Esophagus squamous epithelium (tissue), 5 donors: ENCODE results near the gene TMEM100. TPM values are rescaled to one million over a fixed set of nuclear protein-coding genes. Genes with fewer than 3 reads are reported as not detected.
A peak's percentile ranks its signal among the peaks of the same experiment; 100 is the strongest.

Experiments
- DNase-seq: peaks from one replicate; lab custom pipeline; 2025; lab: John Stamatoyannopoulos, UW
- H3K27ac ChIP-seq, 4 donors: fragments of 200-600 bp; sonication (generic); one replicate each; pipeline ENCODE4 v1.5.1; 2016 to 2019; ENCODE audit warnings: mild to moderate bottlenecking in 1 of 4
- H3K27me3 ChIP-seq, 4 donors: fragments of 200-600 bp; sonication (generic); 1 replicate in 3 of 4; 2 replicates in 1 of 4; pipeline versions ENCODE4 v1.5.1 to v1.6.0; 2017 to 2021; ENCODE audit warnings: antibody characterized with exemption in 1 of 4
- H3K36me3 ChIP-seq, 3 donors: fragments of 200-600 bp; sonication (generic); one replicate each; pipeline ENCODE4 v1.5.1; 2016 to 2019
- H3K4me1 ChIP-seq, 3 donors: fragments of 200-600 bp; sonication (generic); one replicate each; pipeline ENCODE4 v1.5.1; 2017 to 2019
- H3K4me3 ChIP-seq, 4 donors: fragments of 200-600 bp; sonication (generic); 1 replicate in 3 of 4; 2 replicates in 1 of 4; pipeline ENCODE4 v1.5.1; 2016 to 2019; ENCODE audit warnings: mild to moderate bottlenecking in 2 of 4, moderate library complexity in 1 of 4
- H3K9me3 ChIP-seq, 3 donors: fragments of 200-600 bp; sonication (generic); one replicate each; pipeline ENCODE4 v1.5.1; 2016 to 2019
- POLR2A ChIP-seq, 4 donors: fragments of 450-650 bp; IDR thresholded peaks; one replicate each; pipeline ENCODE4 v1.6.1; 2017; ENCODE audit warnings: antibody characterized with exemption in 4 of 4, mild to moderate bottlenecking in 4 of 4, moderate library complexity in 3 of 4
- WGBS, 2 donors: methylation state at CpG; one replicate each; pipeline ENCODE4 v1.1.5; 2018; 5-methylcytosine and 5-hydroxymethylcytosine counted together
- intact Hi-C: fragments of 100-400 bp; cut with DNase I; formaldehyde crosslinking; loops from one replicate; pipeline ENCODE4 v1.15.0; 2022
- total RNA-seq, 4 donors: library from RNA; depleted of rRNA; stranded (reverse); fragments of >200 nt; gene quantifications; one replicate each; pipeline ENCODE4 v1.1.0, GENCODE V29; 2016
- TF ChIP-seq, protein P1 (sequence below), 6 experiments: fragments of 450-650 bp in 4 of 6; fragments of 200-600 bp in 2 of 6; sonication (generic) in 2 of 6; IDR thresholded peaks; one replicate each; pipeline ENCODE4 v1.5.1; 2016 to 2019; ENCODE audit warnings: antibody characterized with exemption in 6 of 6, mild to moderate bottlenecking in 4 of 6, moderate library complexity in 4 of 6
- donor health status: DM: yes; HTN: yes; CAD: no.

TMEM100 gene
- total RNA-seq, 4 donors from 2014 or later = 1.1 to 7.8 (median 3.1) TPM; not detected in 1

DNA sequence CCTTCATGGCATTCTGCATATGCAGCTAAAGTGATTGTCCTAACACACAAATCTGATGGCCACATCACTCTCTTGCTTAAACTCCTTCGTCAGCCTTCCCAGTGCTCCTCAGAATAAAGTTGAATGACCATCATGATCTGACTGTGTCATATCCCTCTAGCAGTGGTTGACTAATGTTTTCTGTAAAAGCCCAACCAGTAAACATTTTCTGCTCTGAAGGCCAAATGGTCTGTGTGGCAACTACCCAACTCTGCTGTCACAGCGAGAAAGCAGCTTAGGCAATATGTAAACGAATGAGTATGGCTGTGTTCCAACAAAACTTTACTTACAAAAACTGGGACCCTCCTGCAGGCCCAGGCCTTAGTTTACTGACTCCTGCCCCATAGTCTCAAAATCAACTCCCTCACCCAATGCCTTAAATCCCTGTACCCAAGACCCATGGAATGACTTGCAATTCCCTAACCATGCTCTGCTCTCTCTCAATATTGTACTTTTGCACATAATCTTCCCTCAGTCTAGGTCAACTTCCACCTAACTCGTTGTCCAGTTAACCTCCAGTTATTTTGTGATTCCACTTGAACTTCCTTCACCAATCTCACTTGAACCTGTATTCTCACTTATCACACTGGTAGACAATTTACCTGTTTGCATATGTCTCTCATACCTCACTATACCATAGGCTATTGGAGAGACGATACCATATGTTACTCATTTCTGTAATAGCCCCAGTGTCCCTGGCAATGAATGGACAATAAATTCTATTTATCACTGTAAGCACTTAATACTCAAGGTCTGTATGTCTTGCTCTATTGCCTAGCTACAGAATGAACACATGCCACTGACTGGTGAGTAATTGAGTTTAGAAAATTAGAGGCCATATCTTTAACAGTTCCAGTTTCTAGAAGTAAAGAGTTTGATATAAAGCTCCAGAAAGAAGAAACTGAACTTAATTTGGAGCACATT lies 29.1 kb downstream of the TMEM100 start:
- no peaks in the 10 kb centered on the region for H3K9me3 ChIP-seq
- no peak for DNase-seq
- WGBS, 2 donors = 38 to 45% methylated on average over 5 of the region's 5 CpGs

DNA sequence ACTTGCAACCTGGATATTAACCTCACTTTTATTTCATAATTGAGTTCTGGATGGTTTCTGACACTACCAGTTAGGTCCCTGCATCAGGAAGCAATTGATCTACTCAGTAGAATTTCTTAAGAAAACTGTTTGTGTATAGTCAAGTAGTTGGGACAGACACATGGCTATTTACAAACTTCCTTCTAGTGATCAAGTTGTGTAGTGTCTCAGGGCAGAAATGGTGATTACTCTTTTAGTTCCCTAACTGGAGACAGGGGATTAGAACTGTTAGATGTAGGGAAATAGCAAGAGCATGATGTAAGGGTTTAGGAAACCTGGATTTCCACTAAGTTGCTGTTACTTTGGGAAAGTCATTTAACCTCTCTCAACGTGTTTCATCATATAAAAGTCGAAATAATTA lies 30.4 kb downstream of the TMEM100 start:
- no peak overlapping the region for H3K4me3 ChIP-seq
- no peaks in the 10 kb centered on the region for H3K36me3 ChIP-seq
- peak overlapping the region in 2 of 4 donors; percentile 19 to 28 for H3K27ac ChIP-seq
- peaks cover 0 to 24% (median 11%) of the 10 kb centered on the region in 3 donors for H3K4me1 ChIP-seq
- no peaks in the 10 kb centered on the region for H3K9me3 ChIP-seq
- 62 to 68% methylated on average over 2 of the region's 2 CpGs for WGBS, 2 donors
- DNase-seq = no peak
- no peaks in the 10 kb centered on the region for H3K27me3 ChIP-seq
- TF ChIP-seq POLR2A (IDR thresholded peaks at IDR 0.05) = no peak
- TF ChIP-seq, protein P1, sequence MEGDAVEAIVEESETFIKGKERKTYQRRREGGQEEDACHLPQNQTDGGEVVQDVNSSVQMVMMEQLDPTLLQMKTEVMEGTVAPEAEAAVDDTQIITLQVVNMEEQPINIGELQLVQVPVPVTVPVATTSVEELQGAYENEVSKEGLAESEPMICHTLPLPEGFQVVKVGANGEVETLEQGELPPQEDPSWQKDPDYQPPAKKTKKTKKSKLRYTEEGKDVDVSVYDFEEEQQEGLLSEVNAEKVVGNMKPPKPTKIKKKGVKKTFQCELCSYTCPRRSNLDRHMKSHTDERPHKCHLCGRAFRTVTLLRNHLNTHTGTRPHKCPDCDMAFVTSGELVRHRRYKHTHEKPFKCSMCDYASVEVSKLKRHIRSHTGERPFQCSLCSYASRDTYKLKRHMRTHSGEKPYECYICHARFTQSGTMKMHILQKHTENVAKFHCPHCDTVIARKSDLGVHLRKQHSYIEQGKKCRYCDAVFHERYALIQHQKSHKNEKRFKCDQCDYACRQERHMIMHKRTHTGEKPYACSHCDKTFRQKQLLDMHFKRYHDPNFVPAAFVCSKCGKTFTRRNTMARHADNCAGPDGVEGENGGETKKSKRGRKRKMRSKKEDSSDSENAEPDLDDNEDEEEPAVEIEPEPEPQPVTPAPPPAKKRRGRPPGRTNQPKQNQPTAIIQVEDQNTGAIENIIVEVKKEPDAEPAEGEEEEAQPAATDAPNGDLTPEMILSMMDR (IDR thresholded peaks at IDR 0.05) = no peak
- intact Hi-C loops = no loop called here

More for the DNA sequence above, 29.1 kb downstream of the TMEM100 start:
- H3K27me3 ChIP-seq = no peaks in the 10 kb centered on the region
- no peak overlapping the region for H3K4me3 ChIP-seq
- TF ChIP-seq POLR2A (IDR thresholded peaks at IDR 0.05) = no peak
- TF ChIP-seq, protein P1 (IDR thresholded peaks at IDR 0.05) = no peak
- intact Hi-C loops = no loop called here
- H3K4me1 ChIP-seq = peaks cover 0 to 24% (median 11%) of the 10 kb centered on the region in 3 donors
- H3K27ac ChIP-seq = peak overlapping the region in 3 of 4 donors; percentile 25 to 70 (median 57)
- no peaks in the 10 kb centered on the region for H3K36me3 ChIP-seq

DNA sequence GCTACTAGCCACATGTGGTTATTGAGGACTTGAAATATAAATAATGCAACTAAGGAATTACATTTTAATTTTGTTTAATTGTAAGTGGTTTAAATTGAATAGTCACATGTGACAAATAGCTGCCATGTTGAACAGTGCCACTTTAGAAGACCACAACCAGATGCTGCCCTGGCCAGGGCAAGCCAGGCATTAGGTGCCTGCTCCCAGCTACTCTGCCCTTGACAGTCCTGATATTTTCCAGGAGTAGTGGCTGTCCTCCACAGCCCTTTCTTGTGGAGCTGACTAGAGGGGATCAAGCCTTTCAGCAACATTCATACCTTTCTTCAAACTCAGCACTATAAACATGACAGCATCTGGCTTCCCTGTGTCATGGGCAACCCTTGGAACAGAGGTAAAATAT lies 31.0 kb downstream of the TMEM100 start:
- Histone ChIP-seq H3K36me3 (no peaks in the 10 kb centered on the region), H3K9me3 (no peaks in the 10 kb centered on the region), H3K4me3 (no peak overlapping the region), H3K27ac (peak overlapping the region in 1 of 4 donors; percentile 31), H3K4me1 (peaks cover 0 to 24% (median 11%) of the 10 kb centered on the region in 3 donors), H3K27me3 (no peaks in the 10 kb centered on the region)
- intact Hi-C loops = no loop called here
- no peak for TF ChIP-seq POLR2A (IDR thresholded peaks at IDR 0.05)
- TF ChIP-seq, protein P1 (IDR thresholded peaks at IDR 0.05) = no peak
- DNase-seq = no peak

DNA sequence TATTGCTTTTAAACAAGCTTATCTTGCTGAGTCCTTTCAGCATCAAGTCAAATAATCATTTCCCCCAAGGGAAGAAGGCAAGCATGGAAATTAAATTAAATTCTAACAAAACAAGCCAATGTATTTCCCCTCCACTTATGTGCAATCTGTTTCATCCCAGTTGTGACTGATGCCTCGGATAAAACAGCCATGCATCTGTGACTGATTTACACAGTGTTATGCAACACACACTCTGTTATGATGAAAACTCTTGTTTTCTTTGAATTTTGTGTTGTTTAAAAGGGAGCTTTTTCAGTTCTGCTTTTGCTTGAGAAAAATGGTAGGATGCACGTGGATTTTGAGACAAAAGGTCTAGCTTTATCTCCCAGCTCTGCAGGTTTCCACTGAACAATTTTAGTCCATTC lies 32.6 kb downstream of the TMEM100 start:
- peaks cover 0 to 24% (median 11%) of the 10 kb centered on the region in 3 donors for H3K4me1 ChIP-seq
- H3K27ac ChIP-seq = peak overlapping the region in 2 of 4 donors; percentile 34 to 57
- 41 to 49% methylated on average over 2 of the region's 2 CpGs for WGBS, 2 donors
- intact Hi-C loops = no loop called here
- no peaks in the 10 kb centered on the region for H3K27me3 ChIP-seq
- H3K4me3 ChIP-seq = no peak overlapping the region
- no peak for TF ChIP-seq POLR2A (IDR thresholded peaks at IDR 0.05)
- TF ChIP-seq, protein P1 (IDR thresholded peaks at IDR 0.05) = no peak
- DNase-seq = no peak
- no peaks in the 10 kb centered on the region for H3K9me3 ChIP-seq
- no peaks in the 10 kb centered on the region for H3K36me3 ChIP-seq

DNA sequence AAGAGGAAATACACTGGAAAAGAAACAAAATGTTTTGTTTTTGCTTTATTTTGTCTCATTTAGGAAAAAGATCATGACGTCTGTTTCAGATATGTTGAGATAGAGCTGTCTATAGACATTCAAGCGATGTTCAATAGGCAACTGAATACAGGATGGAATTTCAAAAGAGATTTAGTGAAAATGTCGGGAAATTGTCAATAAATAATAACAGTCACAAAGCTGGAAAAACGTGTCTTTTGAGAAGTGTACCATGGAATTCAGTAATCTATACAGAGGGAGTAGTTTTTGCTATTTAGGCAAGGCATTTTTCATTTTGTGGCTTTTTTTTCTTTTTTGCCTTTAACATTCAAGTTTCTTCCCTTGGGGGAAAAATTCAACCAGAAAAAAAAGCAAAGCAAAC lies 33.0 kb downstream of the TMEM100 start:
- Histone ChIP-seq H3K27me3 (no peaks in the 10 kb centered on the region), H3K27ac (no peak overlapping the region)
- intact Hi-C loops = no loop called here

More for the DNA sequence above, 33.0 kb downstream of the TMEM100 start:
- Histone ChIP-seq H3K4me1 (peaks cover 0 to 24% (median 11%) of the 10 kb centered on the region in 3 donors), H3K36me3 (no peaks in the 10 kb centered on the region), H3K9me3 (no peaks in the 10 kb centered on the region), H3K4me3 (no peak overlapping the region)
- WGBS, 2 donors = 45 to 64% methylated on average over 4 of the region's 4 CpGs
- TF ChIP-seq, protein P1 (IDR thresholded peaks at IDR 0.05) = no peak
- TF ChIP-seq POLR2A (IDR thresholded peaks at IDR 0.05) = no peak
- DNase-seq = no peak
